ENCODE results near the gene CCDC188.
A peak's percentile ranks its signal among the peaks of the same experiment; 100 is the strongest.

DNA sequence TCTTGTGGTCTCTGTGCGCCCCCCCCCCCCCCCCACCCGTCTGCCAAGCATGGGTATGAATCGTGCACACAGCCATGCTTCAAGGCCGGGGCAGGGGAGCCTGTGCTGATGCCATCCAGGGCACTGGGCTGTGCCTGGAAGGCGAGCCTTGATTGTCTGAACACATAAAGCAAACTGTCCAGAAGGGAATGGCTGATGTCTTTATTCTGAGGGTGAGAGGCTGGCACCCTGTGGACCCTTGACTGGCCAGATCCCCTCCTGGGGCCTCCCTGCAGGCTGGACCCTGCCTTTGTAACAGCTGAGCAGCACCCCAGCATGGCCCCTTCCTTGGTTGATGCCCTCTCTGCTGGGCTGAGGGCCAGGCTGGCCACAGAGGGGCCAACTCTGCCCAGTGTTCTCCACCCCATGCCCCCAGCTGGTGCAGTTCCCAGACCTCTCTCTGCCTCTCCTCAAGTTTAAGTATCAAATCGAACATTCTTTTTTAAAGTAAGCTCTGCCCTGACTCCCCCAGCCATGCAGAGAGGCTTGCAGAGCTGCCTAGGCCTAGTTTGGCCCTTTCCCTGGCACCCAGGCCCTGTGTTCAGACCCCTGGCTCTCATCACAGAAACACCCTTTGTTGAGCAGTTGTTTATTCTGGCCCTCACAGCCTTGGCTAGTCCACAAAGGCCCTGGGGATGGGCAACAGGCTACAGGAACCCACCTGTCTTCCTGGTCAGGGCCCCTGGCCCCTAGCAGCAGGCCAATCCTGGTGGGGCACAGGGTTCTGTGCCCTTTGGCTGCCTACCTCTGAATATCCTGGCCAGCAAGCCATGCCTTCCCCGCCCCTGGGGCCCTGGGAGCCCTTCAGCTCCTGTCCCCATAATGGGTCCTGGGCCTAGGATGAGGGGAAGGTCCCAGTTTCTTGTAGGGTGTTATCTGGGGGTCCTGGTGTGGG is 38.9 kb downstream of the CCDC188 start:
- TF ChIP-seq SP1 (IDR thresholded peaks at IDR 0.05; ENCODE audit: low read depth, low read length) (no peak), EZH2 (IDR thresholded peaks at IDR 0.05; ENCODE audit: low read depth, low read length, severe bottlenecking) (no peak), POLR2AphosphoS5 (IDR thresholded peaks at IDR 0.05; ENCODE audit: low read depth, low read length) (peak; percentile 81), EP300 (IDR thresholded peaks at IDR 0.05; ENCODE audit: borderline replicate concordance in 1 of 2, low read depth in 2 of 2, low read length in 2 of 2) (no peak), POLR2A (IDR thresholded peaks at IDR 0.05; ENCODE audit: control extremely low read depth in 1 of 2, low read depth in 2 of 2, low read length in 2 of 2) (peak; percentile 36 to 61; a peak in 2 of 3 replicates)
- TF ChIP-seq, protein P1, sequence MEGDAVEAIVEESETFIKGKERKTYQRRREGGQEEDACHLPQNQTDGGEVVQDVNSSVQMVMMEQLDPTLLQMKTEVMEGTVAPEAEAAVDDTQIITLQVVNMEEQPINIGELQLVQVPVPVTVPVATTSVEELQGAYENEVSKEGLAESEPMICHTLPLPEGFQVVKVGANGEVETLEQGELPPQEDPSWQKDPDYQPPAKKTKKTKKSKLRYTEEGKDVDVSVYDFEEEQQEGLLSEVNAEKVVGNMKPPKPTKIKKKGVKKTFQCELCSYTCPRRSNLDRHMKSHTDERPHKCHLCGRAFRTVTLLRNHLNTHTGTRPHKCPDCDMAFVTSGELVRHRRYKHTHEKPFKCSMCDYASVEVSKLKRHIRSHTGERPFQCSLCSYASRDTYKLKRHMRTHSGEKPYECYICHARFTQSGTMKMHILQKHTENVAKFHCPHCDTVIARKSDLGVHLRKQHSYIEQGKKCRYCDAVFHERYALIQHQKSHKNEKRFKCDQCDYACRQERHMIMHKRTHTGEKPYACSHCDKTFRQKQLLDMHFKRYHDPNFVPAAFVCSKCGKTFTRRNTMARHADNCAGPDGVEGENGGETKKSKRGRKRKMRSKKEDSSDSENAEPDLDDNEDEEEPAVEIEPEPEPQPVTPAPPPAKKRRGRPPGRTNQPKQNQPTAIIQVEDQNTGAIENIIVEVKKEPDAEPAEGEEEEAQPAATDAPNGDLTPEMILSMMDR (IDR thresholded peaks at IDR 0.05; ENCODE audit: control extremely low read depth in 1 of 3, insufficient read depth in 1 of 3, low read depth in 1 of 3, low read length in 3 of 3) = no peak
